GM12892 (cell line): ENCODE measurements around the gene B4GALT7.

Source experiments
- DNase-seq: peaks from one replicate; pipeline ENCODE4 v3.0.0; 2011; ENCODE audit not compliant: insufficient read length
- FAIRE-seq: peaks from 2 replicates; lab custom pipeline; 2011; peaks lifted over from hg19 to GRCh38; lab: Jason Lieb, UNC
- POLR2A ChIP-seq: IDR thresholded peaks from 2 replicates; pipeline ENCODE4 v1.6.1; 2011; ENCODE audit warnings: low read depth, low read length, control low read depth
- POLR2AphosphoS5 ChIP-seq: IDR thresholded peaks from 2 replicates; pipeline ENCODE4 v1.6.1; 2011; ENCODE audit warnings: low read depth, low read length, control low read depth
- TAF1 ChIP-seq: IDR thresholded peaks from 2 replicates; pipeline ENCODE4 v1.6.1; 2011; ENCODE audit warnings: low read depth, mild to moderate bottlenecking, control low read depth, low read length, borderline replicate concordance

The B4GALT7 gene

GRCh38 chr5:177568326-177568725, 31.6 kb upstream of the B4GALT7 start:
- no peak for DNase-seq
- TF ChIP-seq TAF1 (no peak), POLR2A (no peak), POLR2AphosphoS5 (no peak)
- FAIRE-seq = no peak

DNA sequence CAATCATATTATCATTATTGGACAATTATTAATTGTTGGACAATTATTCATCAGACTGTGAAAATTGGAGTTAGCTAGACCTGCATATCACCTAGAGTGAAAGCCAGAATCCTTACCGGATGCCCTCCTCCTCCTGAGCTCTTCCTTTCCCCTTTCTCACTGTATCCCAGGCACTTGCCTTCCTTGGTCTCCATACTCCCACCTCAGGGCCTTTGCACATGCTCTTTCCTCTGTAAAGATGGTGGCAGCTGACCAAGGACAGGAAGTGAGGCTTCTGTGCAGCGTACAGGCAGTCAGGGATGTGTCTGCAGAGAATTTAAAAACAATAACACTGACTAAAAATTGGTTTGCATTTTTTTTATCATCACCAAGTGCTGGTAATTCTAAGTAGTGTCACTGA, 30.0 kb upstream of the B4GALT7 start:
- DNase-seq (no peak), FAIRE-seq (no peak)
- no peak for TF ChIP-seq POLR2A
- no peak for TF ChIP-seq TAF1
- no peak for TF ChIP-seq POLR2AphosphoS5

DNA sequence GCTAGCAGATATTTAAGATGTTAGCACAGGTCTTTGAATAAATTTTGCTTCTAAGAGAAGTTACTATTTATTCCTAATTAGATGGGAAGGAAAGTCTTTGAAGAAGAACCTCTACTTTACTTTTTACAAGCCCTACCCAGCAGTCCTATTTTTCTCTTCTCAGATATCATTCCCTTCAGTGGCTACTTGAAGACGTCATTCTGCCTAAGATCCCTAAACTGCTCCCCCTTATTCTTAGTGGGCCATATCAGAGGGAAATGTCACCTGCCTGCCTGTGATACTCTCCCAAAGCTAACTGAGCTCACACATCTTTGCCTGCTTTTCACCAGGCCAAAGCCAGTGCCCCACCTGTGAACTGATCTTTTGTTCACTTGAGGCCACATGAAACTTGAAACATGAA, 24.4 kb upstream of the B4GALT7 start:
- DNase-seq (no peak), FAIRE-seq (no peak)
- no peak for TF ChIP-seq POLR2AphosphoS5
- no peak for TF ChIP-seq TAF1
- TF ChIP-seq POLR2A = no peak

- TF ChIP-seq POLR2AphosphoS5 (no peak), TAF1 (no peak), POLR2A (no peak)
- FAIRE-seq (no peak), DNase-seq (no peak)
Measured at GRCh38 chr5:177576169-177576568, 23.8 kb upstream of the B4GALT7 start.

GRCh38 chr5:177578316-177578715, 21.6 kb upstream of the B4GALT7 start:
- FAIRE-seq = no peak
- no peak for TF ChIP-seq POLR2A
- TF ChIP-seq TAF1 = no peak
- TF ChIP-seq POLR2AphosphoS5 = no peak
- no peak for DNase-seq

DNA sequence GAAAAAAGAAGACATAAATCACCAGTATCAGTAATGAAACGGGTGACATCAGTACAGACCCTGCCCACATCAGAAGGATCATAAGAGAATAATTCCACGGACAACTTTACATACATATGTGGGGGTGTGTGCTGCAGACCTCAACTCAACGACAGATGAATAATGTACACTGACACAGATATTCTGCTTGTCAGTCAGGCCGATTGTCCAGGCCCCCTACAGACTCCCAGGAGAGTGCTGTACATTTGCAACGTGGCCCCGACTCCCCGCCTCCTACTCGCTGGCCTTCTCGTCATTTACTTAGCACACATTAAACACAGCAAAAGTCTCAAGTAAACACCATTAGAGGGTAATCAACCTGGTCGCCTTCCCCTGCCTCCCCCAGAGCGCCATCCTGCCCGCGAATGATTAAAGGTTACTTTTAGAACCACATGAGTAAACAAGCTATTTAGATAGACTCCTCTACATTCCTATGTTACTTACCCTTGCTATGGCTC, 11.5 kb upstream of the B4GALT7 start:
- no peak for TF ChIP-seq TAF1
- no peak for TF ChIP-seq POLR2AphosphoS5
- no peak for TF ChIP-seq POLR2A
- DNase-seq = no peak
- FAIRE-seq = no peak

GRCh38 chr5:177590406-177590805, 9.5 kb upstream of the B4GALT7 start:
- FAIRE-seq (no peak), DNase-seq (no peak)
- TF ChIP-seq POLR2AphosphoS5 (no peak), TAF1 (no peak), POLR2A (no peak)

GRCh38 chr5:177591690-177592009, 8.3 kb upstream of the B4GALT7 start:
- DNase-seq (no peak), FAIRE-seq (no peak)
- TF ChIP-seq TAF1 (no peak), POLR2A (no peak), POLR2AphosphoS5 (no peak)

- DNase-seq (peak; percentile 82), FAIRE-seq (peak; percentile 99)
- TF ChIP-seq TAF1 (peak; percentile 90), POLR2AphosphoS5 (peak; percentile 94), POLR2A (peak; percentile 94)
Measured at GRCh38 chr5:177592010-177592834, 7.7 kb upstream of the B4GALT7 start, which contains the start of gene TMED9. Gene TMED9, plus strand, starts transcription at chr5:177592203. Its CDS starts 12 bp downstream, at chr5:177592215.

DNA sequence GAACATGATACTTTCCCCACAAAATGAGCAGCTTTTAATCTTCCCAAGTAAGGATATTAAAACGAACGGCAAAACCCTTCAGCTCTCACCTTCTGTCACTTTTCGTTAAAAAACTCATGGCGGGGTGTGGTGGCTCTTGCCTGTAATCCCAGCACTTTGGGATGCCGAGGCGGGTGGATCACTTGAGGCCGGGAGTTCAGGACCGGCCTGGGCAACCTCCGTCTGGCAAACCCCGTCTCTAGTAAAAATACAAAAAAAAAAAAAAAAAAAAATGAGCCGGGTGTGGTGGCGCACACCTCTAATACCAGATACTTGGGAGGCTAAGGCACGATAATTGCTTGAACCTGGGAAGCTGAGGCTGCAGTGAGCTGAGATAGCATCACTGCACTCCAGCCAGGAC, 7.0 kb upstream of the B4GALT7 start:
- no peak for TF ChIP-seq TAF1
- TF ChIP-seq POLR2A = no peak
- no peak for TF ChIP-seq POLR2AphosphoS5
- DNase-seq = no peak
- no peak for FAIRE-seq

DNA sequence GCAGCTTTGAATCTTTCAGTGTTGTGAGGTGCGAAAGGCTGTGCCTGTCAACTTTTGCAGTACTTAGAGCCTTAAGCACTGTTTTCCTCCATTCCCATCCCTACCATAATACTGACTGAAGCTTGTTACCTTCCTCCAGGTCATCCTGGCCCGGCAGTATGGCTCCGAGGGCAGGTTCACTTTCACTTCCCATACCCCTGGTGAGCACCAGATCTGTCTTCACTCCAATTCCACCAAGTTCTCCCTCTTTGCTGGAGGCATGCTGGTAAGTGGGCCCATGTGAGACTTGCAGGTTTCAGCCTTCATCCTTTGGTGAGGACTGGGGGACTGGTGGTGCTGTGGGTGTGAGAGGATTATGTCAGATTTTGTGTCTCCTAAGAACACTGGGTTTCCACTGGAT, 6.4 kb upstream of the B4GALT7 start:
- FAIRE-seq = no peak

GRCh38 chr5:177594071-177594470, 5.9 kb upstream of the B4GALT7 start:
- FAIRE-seq (no peak), DNase-seq (no peak)
- TF ChIP-seq POLR2AphosphoS5 (no peak), POLR2A (no peak), TAF1 (no peak)

More for the DNA sequence above, 6.4 kb upstream of the B4GALT7 start:
- TF ChIP-seq TAF1 (no peak), POLR2AphosphoS5 (no peak; the same call in 1 of the 2 replicates), POLR2A (no peak)
- DNase-seq = no peak

- FAIRE-seq (no peak), DNase-seq (no peak)
- TF ChIP-seq POLR2AphosphoS5 (no peak), POLR2A (no peak), TAF1 (no peak)
Measured at GRCh38 chr5:177595026-177595585, 4.8 kb upstream of the B4GALT7 start.
